Measurements from ENCODE around the gene DYNLT2.

DYNLT2 gene

DNA sequence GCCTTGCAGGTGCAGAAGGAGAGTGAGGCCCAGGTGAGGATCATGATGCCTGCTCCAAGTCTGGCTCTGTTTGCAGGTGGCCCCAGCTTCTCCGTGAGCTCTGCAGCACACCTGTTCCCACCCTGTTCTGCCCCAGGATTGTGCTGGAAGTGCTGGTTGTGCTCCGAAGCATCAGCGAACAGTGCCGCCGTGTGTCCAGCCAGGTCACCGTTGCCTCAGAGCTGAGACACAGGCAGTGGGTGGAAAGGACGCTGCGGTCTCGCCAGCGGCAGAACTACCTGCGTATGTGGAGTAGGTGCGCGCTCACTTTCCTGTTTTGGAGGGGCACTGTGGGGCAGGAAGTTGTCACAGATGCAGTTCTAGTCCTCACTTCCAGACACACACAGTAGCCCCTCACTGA lies 25.0 kb upstream of the DYNLT2 start:
- no peaks in the 10 kb centered on the region for H3F3A ChIP-seq (ENCODE audit: control insufficient read depth, insufficient read depth)
- no peaks in the 10 kb centered on the region for H3K4me1 ChIP-seq (ENCODE audit: control insufficient read depth, low read length)
- H3K79me2 ChIP-seq (ENCODE audit: control insufficient read depth, low read length): no peaks in the 10 kb centered on the region
- no peak overlapping the region for H3K27ac ChIP-seq (ENCODE audit: low read depth, low read length)
- no peaks in the 10 kb centered on the region for H3K9me2 ChIP-seq (replicated peaks; ENCODE audit: control insufficient read depth, low read length)
- TF ChIP-seq, protein P1, sequence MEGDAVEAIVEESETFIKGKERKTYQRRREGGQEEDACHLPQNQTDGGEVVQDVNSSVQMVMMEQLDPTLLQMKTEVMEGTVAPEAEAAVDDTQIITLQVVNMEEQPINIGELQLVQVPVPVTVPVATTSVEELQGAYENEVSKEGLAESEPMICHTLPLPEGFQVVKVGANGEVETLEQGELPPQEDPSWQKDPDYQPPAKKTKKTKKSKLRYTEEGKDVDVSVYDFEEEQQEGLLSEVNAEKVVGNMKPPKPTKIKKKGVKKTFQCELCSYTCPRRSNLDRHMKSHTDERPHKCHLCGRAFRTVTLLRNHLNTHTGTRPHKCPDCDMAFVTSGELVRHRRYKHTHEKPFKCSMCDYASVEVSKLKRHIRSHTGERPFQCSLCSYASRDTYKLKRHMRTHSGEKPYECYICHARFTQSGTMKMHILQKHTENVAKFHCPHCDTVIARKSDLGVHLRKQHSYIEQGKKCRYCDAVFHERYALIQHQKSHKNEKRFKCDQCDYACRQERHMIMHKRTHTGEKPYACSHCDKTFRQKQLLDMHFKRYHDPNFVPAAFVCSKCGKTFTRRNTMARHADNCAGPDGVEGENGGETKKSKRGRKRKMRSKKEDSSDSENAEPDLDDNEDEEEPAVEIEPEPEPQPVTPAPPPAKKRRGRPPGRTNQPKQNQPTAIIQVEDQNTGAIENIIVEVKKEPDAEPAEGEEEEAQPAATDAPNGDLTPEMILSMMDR (IDR thresholded peaks at IDR 0.05; ENCODE audit: low read depth, low read length, poor library complexity, severe bottlenecking): no peak
- no peak for TF ChIP-seq EZH2phosphoT487 (IDR thresholded peaks at IDR 0.05; ENCODE audit: borderline replicate concordance, low read length)
- H3K9me3 ChIP-seq (ENCODE audit: control insufficient read depth, insufficient read depth, low read length): no peaks in the 10 kb centered on the region
- H3K36me3 ChIP-seq (ENCODE audit: control insufficient read depth, low read length): peaks cover 29% of the 10 kb centered on the region
- no peaks in the 10 kb centered on the region for H3K27me3 ChIP-seq (ENCODE audit: control insufficient read depth, low read length)
- no peaks in the 10 kb centered on the region for H4K20me1 ChIP-seq (ENCODE audit: control insufficient read depth, insufficient read depth, low read depth, low read length)
- no peak overlapping the region for H3K4me3 ChIP-seq (ENCODE audit: low read length)
- H3K4me2 ChIP-seq (ENCODE audit: low read length): no peak overlapping the region

DNA sequence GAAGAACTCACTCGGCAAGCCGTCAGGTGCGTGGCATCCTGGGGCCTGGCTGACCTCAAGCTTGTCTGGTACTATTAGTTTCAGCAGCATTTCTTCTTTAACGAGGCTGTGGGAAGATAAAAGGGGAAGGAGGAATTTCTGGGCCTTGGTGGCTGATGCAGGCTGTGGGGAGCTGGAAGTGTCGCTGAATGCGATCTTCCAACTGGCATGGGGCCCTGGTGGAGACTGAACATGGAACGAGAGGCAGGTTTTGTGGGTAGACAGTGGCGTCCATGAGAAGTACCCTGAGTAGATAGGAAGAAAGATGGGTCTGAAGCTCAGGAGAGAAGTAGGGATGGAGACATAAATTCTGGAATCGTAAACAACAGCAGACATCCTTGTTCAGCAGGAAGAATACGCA lies 23.9 kb upstream of the DYNLT2 start:
- Histone ChIP-seq H3K27me3 (ENCODE audit: control insufficient read depth, low read length) (no peaks in the 10 kb centered on the region), H3K36me3 (ENCODE audit: control insufficient read depth, low read length) (peaks cover 29% of the 10 kb centered on the region), H3K4me1 (ENCODE audit: control insufficient read depth, low read length) (no peaks in the 10 kb centered on the region), H3K79me2 (ENCODE audit: control insufficient read depth, low read length) (no peaks in the 10 kb centered on the region), H3K4me3 (ENCODE audit: low read length) (no peak overlapping the region), H3K9me2 (replicated peaks; ENCODE audit: control insufficient read depth, low read length) (no peaks in the 10 kb centered on the region), H3F3A (ENCODE audit: control insufficient read depth, insufficient read depth) (no peaks in the 10 kb centered on the region), H3K9me3 (ENCODE audit: control insufficient read depth, insufficient read depth, low read length) (no peaks in the 10 kb centered on the region), H3K27ac (ENCODE audit: low read depth, low read length) (no peak overlapping the region), H3K4me2 (ENCODE audit: low read length) (no peak overlapping the region), H4K20me1 (ENCODE audit: control insufficient read depth, insufficient read depth, low read depth, low read length) (no peaks in the 10 kb centered on the region)
- TF ChIP-seq, protein P1 (IDR thresholded peaks at IDR 0.05; ENCODE audit: low read depth, low read length, poor library complexity, severe bottlenecking): no peak
- TF ChIP-seq EZH2phosphoT487 (IDR thresholded peaks at IDR 0.05; ENCODE audit: borderline replicate concordance, low read length): no peak

DNA sequence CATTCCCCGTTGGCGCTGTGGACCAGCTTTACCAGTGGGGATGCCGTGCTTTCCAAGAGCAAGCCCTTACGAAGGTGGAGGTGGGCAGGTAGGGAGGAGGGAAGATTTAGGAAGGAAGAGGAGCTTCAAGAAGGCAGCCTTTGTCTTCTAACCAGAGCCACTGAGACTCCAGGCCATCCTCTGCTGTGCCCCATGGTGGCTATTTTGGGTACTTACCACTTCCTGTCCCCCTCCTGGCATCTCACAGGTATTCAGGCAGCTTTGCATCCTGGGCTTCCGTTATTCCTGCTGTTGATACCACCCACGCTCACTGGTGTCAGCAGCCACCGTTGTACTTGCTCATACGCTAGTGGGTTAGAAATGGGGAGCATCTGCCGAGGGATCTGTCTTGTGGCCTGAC lies 23.0 kb upstream of the DYNLT2 start:
- Histone ChIP-seq H3F3A (ENCODE audit: control insufficient read depth, insufficient read depth) (no peaks in the 10 kb centered on the region), H3K79me2 (ENCODE audit: control insufficient read depth, low read length) (no peaks in the 10 kb centered on the region), H3K27me3 (ENCODE audit: control insufficient read depth, low read length) (no peaks in the 10 kb centered on the region), H3K9me3 (ENCODE audit: control insufficient read depth, insufficient read depth, low read length) (no peaks in the 10 kb centered on the region), H3K9me2 (replicated peaks; ENCODE audit: control insufficient read depth, low read length) (no peaks in the 10 kb centered on the region), H4K20me1 (ENCODE audit: control insufficient read depth, insufficient read depth, low read depth, low read length) (no peaks in the 10 kb centered on the region), H3K4me2 (ENCODE audit: low read length) (no peak overlapping the region), H3K27ac (ENCODE audit: low read depth, low read length) (no peak overlapping the region), H3K36me3 (ENCODE audit: control insufficient read depth, low read length) (peaks cover 30% of the 10 kb centered on the region), H3K4me1 (ENCODE audit: control insufficient read depth, low read length) (no peaks in the 10 kb centered on the region), H3K4me3 (ENCODE audit: low read length) (no peak overlapping the region)
- no peak for TF ChIP-seq EZH2phosphoT487 (IDR thresholded peaks at IDR 0.05; ENCODE audit: borderline replicate concordance, low read length)
- TF ChIP-seq, protein P1 (IDR thresholded peaks at IDR 0.05; ENCODE audit: low read depth, low read length, poor library complexity, severe bottlenecking): no peak

Data from DOHH2 (cell line).